Activated T-helper 9 cell treated with anti-CD3 and anti-CD28 coated beads, Interleukin-2, amount 50 U/mL, for 16 hours (primary cell): ENCODE measurements around the gene PTPRS.

Experiments used
- DNase-seq: peaks from one replicate; pipeline ENCODE4 v3.0.0-alpha.2; 2020; ENCODE audit warnings: low read depth

Gene PTPRS

GRCh38 chr19:5307655-5308054, 33.0 kb downstream of the PTPRS start:
- no peak for DNase-seq

GRCh38 chr19:5305163-5305562, 35.4 kb downstream of the PTPRS start:
- no peak for DNase-seq

GRCh38 chr19:5304486-5304885, 36.1 kb downstream of the PTPRS start:
- no peak for DNase-seq

GRCh38 chr19:5303208-5303607, 37.4 kb downstream of the PTPRS start:
- no peak for DNase-seq

- no peak for DNase-seq
Measured at GRCh38 chr19:5302396-5302795, 38.2 kb downstream of the PTPRS start.

- DNase-seq = no peak
Measured at GRCh38 chr19:5299137-5299536, 41.5 kb downstream of the PTPRS start.

GRCh38 chr19:5298471-5298901, 42.1 kb downstream of the PTPRS start:
- no peak for DNase-seq

- no peak for DNase-seq
Measured at GRCh38 chr19:5297272-5297669, 43.3 kb downstream of the PTPRS start.

- DNase-seq = no peak
Measured at GRCh38 chr19:5296457-5297271, 43.9 kb downstream of the PTPRS start.

- no peak for DNase-seq
Measured at GRCh38 chr19:5296021-5296420, 44.6 kb downstream of the PTPRS start.

GRCh38 chr19:5294403-5295160, 46.0 kb downstream of the PTPRS start:
- no peak for DNase-seq

- DNase-seq = no peak
Measured at GRCh38 chr19:5293612-5294378, 46.8 kb downstream of the PTPRS start.

GRCh38 chr19:5292822-5293611, 47.6 kb downstream of the PTPRS start:
- DNase-seq = peak; percentile 10

GRCh38 chr19:5292453-5292821, 48.2 kb downstream of the PTPRS start:
- no peak for DNase-seq

GRCh38 chr19:5291588-5292193, 48.9 kb downstream of the PTPRS start:
- no peak for DNase-seq
